Posterior cingulate gyrus (tissue), 11 donors: Measurements from ENCODE around the gene MCEMP1.

ENCODE experiments used
- DNase-seq, 10 donors: peaks; one replicate each; pipeline versions ENCODE4 v3.0.0 to v3.0.0-alpha.2; 2020 to 2021; ENCODE audit warnings: mixed read lengths in 3 of 10
- intact Hi-C: fragments of 100-400 bp; cut with DNase I; formaldehyde crosslinking; loops from one replicate; pipeline ENCODE4 v1.15.1; 2023

MCEMP1 gene

DNA sequence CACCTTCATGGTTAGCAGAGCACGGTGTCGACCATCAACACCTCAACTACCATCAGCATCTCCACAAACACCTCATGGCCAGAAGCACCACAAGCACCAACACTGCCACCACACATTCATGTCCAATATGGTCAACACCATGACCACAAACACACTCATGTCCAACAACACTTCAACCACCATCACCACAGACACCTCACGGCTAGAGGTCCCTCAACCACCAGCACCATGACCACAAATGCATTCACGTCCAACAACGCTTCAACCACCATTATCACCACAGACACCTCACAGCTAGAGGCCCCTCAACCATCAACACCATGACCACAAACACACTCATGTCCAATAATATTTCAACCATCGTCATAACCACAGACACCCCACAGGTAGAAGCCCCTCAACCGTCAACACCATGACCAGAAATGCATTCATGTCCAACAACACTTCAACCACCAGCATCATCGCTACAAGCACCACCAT lies 13.9 kb downstream of the MCEMP1 start:
- intact Hi-C loops, result no loop called here
- no peak for DNase-seq

- no peak for DNase-seq
- intact Hi-C loops, result no loop called here
Observed at GRCh38 chr19:7691497-7691896, 14.6 kb downstream of the MCEMP1 start.

DNA sequence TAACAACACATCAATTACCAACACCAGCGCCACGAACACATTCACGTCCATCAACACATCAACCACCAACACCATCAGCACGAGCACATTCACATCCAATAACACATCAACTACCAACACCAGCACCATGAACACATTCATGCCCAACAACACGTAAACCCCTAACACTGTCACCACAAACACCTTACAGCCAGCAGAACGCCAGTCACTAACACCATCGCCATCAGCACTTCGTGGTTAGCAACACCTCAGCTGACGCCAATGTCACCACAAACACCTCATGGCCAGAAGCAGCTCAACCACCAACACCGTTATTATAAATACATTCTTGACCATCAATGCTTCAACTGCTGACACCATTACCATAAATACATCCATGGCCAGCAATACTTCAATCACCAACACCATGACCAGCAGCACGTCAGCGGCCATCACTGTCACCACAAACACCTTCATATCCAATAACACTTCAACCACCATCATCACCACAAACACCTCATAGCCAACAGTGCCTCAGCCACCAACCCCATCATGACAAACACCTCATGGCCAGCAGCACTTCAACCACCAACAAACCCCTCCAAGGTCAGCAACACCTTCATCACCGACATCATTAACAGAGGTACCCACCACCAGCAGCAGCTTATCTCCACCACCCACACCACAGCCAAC lies 15.7 kb downstream of the MCEMP1 start:
- intact Hi-C loops, result no loop called here
- DNase-seq, result no peak

GRCh38 chr19:7694499-7694898 lies 17.6 kb downstream of the MCEMP1 start:
- DNase-seq, result no peak
- intact Hi-C loops, result no loop called here

- no peak for DNase-seq
- intact Hi-C loops, result no loop called here
Observed at GRCh38 chr19:7697721-7698287, 20.9 kb downstream of the MCEMP1 start.

- DNase-seq, result peak in 1 of 10 donors; percentile 74
- intact Hi-C loops, result no loop called here
Observed at GRCh38 chr19:7698583-7698982, 21.7 kb downstream of the MCEMP1 start.

DNA sequence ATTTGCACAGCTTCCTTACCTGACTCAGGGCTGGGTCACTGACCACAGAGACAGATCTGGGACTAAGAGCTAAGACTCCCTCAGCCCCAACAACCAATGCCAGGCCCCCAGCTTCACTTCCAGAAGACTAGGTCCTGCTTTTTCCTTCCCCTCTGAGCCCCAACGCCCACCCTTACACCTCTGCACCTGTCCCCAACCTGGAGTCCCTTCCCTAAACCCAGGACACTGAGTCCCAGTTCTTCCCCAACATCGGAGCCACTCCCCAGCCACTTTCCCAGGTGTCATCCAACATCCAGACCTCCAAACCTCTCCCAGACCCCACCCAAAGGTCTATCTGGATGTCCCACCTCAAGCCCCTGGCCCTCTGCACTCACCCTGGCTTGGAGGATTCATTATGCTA lies 22.1 kb downstream of the MCEMP1 start:
- no peak for DNase-seq
- intact Hi-C loops, result no loop called here

DNA sequence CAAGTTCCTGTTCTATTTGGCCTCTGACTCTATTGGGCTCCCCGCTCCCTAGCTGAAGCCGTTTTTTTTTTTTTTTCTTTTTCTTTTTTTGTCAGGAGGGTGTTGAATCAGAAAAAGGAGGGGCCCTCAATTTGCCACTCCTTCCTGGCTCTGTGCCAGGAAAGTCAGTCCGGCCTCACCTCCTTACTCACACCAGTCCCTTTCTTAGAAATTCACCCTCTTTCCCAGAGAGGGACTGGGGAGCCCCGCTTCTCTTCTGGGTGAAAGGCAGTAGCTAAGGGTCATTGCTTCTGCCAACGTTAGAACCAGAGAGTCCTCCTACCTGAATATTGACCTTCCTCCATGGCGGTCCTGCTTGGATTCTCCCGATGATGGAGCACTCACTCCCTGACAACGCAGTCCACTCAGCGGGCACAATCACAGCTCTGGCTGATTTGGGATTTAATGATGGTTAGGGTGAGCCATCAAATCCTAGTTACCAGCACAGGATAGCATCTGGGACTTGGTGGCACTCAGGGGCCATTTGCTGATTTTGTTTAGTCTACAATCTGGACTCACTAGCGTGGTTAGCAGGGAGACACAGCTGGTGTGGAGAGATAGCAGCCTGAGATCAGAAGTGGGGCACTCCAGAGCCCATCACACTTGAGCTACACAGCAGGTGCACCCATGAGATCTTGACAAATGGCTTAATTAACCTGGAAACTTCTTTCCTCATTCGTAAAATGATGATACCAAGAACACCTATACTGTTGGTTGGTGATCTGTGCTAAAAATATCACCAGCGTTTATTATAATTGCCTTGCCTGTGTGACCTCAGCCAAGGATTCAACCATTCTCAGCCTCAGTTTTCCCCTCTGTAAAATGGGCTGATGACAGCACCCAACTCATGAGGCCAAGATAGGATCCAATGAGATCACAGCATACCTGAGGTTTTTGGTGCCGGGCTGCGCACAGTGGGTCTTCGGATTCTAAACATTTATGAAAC lies 22.8 kb downstream of the MCEMP1 start:
- no peak for DNase-seq
- intact Hi-C loops, result no loop called here

GRCh38 chr19:7701049-7701653 lies 24.3 kb downstream of the MCEMP1 start:
- intact Hi-C loops, result no loop called here
- DNase-seq, result no peak

- intact Hi-C loops, result no loop called here
- no peak for DNase-seq
Observed at GRCh38 chr19:7701654-7702457, 25.0 kb downstream of the MCEMP1 start, which contains the start of gene FCER2. Gene FCER2, minus strand, starts transcription at chr19:7702131. Its CDS starts 2,371 bp downstream, at chr19:7699760.

- intact Hi-C loops, result no loop called here
- DNase-seq, result no peak
Observed at GRCh38 chr19:7703332-7703731, 26.4 kb downstream of the MCEMP1 start.

- no peak for DNase-seq
- intact Hi-C loops, result no loop called here
Observed at GRCh38 chr19:7704280-7705060, 27.6 kb downstream of the MCEMP1 start.

GRCh38 chr19:7705387-7706187 lies 28.7 kb downstream of the MCEMP1 start:
- intact Hi-C loops, result no loop called here
- no peak for DNase-seq

DNA sequence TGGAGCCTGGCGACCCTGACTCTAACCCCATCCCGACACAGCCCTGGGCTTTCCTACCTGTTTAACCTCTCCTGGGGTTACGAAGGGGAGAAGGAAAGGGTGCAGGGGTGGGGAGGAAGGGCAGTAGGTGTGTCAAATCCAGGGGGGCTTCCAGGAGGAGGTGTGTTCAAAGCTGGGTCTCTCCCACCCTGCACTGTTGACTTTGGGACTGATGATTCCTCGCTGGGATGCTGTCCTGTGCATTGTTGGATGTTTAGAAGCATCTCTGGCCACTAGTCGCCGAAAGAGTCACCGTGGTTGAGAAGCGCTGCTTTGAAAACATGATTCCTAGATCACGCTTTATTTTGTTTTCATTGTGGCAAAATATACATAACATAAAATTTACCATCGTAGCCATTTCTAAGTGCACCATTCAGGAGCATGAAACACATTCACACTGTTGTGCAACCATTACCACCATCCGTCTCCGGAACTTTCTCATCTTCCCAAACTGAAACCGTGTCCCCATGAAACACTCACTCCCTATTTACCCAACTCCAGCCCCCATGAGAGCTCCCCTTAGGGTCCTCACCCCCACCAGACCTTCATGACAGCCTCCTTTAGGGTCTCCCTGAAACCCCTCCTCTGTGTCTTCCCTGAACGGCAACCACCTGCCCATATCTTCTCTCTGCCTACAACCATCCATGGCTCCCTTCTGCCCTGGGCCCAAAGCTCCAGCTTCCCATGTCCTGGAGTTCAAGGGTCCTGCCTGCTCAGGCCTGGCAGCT lies 29.5 kb downstream of the MCEMP1 start:
- no peak for DNase-seq

DNA sequence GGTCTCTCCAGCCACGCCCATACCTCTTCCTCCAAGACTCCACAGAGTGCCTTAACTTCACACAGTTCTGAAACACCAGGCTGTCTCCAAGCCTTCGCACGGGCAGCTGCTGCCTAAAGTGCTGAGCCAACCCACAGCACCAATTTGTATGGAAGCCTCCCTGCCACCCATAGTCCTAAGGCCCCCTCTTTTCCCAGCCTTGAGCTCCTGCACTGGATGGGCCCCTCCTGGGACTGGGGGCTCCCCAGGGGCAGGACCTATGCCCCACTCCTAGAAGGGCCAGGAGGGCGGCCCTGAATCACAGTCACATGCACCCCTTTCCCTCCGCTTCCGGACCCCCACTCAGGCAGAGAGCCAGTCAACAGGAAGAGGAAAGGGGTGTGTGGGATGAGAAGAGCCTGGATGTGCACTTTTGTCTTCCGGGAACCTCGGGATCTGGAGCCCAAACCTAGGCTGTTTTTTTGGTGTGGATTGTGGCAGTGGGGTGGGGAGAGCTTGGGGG lies 30.1 kb downstream of the MCEMP1 start:
- no peak for DNase-seq
- intact Hi-C loops, result no loop called here

More for the DNA sequence above, 29.5 kb downstream of the MCEMP1 start:
- intact Hi-C loops, result no loop called here

GRCh38 chr19:7709932-7710460 lies 33.1 kb downstream of the MCEMP1 start:
- intact Hi-C loops, result no loop called here
- DNase-seq, result no peak

DNA sequence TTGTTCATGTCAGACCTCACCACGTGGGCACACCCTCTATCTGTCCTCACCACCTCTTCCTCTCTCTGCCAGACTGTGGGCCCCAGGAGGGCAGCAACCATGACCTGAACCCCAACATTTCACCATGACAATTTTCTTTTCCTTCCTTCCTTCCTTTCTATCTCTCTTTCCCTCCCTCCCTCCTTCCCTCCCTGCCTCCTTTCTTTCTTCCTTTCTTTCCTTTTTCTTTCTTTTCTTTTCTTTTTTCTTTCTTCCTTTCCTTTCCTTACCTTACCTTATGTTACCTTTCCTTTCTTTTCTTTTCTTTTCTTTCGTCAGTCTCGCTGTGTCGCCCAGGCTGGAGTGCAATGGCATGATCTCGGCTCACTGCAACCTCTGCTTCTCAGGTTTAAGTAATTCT lies 33.7 kb downstream of the MCEMP1 start:
- intact Hi-C loops, result no loop called here

More for the DNA sequence above, 33.7 kb downstream of the MCEMP1 start:
- no peak for DNase-seq
